Fibroblast of lung (primary cell): ENCODE results near the gene DIRAS2. TPM values are rescaled to one million over a fixed set of nuclear protein-coding genes. Genes with fewer than 3 reads are reported as not detected.
"Not testable (repeated sequence)": the region's sequence is repeated elsewhere in the genome, so short reads cannot be mapped to it uniquely, and the experiment has no call there.

Experiments
- DNase-seq, 2 donors: peaks; one replicate each; pipeline versions ENCODE4 v3.0.0 to v3.0.0-alpha.2; 2010; ENCODE audit warnings: low read depth in 2 of 2
- H2AFZ ChIP-seq: 2 replicates; pipeline ENCODE4 v1.5.1; 2012; ENCODE audit warnings: low read length, control low read depth, inconsistent platforms
- H3K27ac ChIP-seq: 2 replicates; pipeline ENCODE4 v1.5.1; 2011; ENCODE audit warnings: low read length, control low read depth; ENCODE audit not compliant: insufficient read depth
- H3K27me3 ChIP-seq: 2 replicates; pipeline ENCODE4 v1.5.1; 2011; ENCODE audit warnings: mild to moderate bottlenecking, low read length; ENCODE audit not compliant: control insufficient read depth, insufficient read depth
- H3K36me3 ChIP-seq: 2 replicates; pipeline ENCODE4 v1.5.1; 2011; ENCODE audit warnings: low read length; ENCODE audit not compliant: control insufficient read depth, insufficient read depth
- H3K4me1 ChIP-seq: 2 replicates; pipeline ENCODE4 v1.5.1; 2011; ENCODE audit warnings: low read length; ENCODE audit not compliant: control insufficient read depth, insufficient read depth; ENCODE audit errors: extremely low read depth
- H3K4me2 ChIP-seq: 2 replicates; pipeline ENCODE4 v1.5.1; 2011; ENCODE audit warnings: low read length, control low read depth; ENCODE audit not compliant: insufficient read depth; ENCODE audit errors: extremely low read depth
- H3K4me3 ChIP-seq, 4 experiments: fragments of 200-600 bp in 1 of 4; sonication (generic) in 1 of 4; replicated peaks in 1 of 4; 2 replicates each; pipeline ENCODE4 v1.5.1; 2011 to 2016; ENCODE audit warnings: low read length in 4 of 4, low read depth in 3 of 4, mild to moderate bottlenecking in 3 of 4, control low read depth in 2 of 4, inconsistent platforms in 1 of 4, mixed read lengths in 1 of 4; ENCODE audit not compliant: insufficient read depth in 1 of 4; ENCODE audit errors: control extremely low read depth in 1 of 4
- H3K79me2 ChIP-seq: 2 replicates; pipeline ENCODE4 v1.5.1; 2012; ENCODE audit warnings: mild to moderate bottlenecking, low read length, inconsistent platforms; ENCODE audit not compliant: control insufficient read depth, insufficient read depth
- H3K9ac ChIP-seq: 2 replicates; pipeline ENCODE4 v1.5.1; 2011; ENCODE audit warnings: mild to moderate bottlenecking, low read length, control low read depth; ENCODE audit not compliant: insufficient read depth
- H3K9me3 ChIP-seq: 2 replicates; pipeline ENCODE4 v1.5.1; 2012; ENCODE audit warnings: low read depth, low read length; ENCODE audit not compliant: control insufficient read depth, insufficient read depth
- H4K20me1 ChIP-seq: 2 replicates; pipeline ENCODE4 v1.5.1; 2011; ENCODE audit warnings: low read length; ENCODE audit not compliant: control insufficient read depth, insufficient read depth; ENCODE audit errors: extremely low read depth
- EZH2 ChIP-seq: IDR thresholded peaks from 2 replicates; pipeline ENCODE4 v1.5.1; 2012; ENCODE audit warnings: low read length, control low read depth, mild to moderate bottlenecking; ENCODE audit errors: missing control alignments
- polyA plus RNA-seq, 2 donors: library from polyadenylated mRNA; depleted of rRNA in 1 of 2; stranded (reverse) in 1 of 2; unstranded in 1 of 2; fragments of >200 nt; gene quantifications; 2 replicates each; pipeline ENCODE4 v1.2.1, GENCODE V29; 2011 to 2012; ENCODE audit warnings: missing spikeins in 1 of 2
- total RNA-seq: library from RNA; depleted of rRNA; stranded (reverse); fragments of >200 nt; gene quantifications from 2 replicates; pipeline ENCODE4 v1.2.1, GENCODE V29; 2014
- TF ChIP-seq, protein P1 (sequence below), 2 donors: IDR thresholded peaks in 1 of 2; conservative IDR thresholded peaks in 1 of 2; 1 replicate in 1 of 2; 2 replicates in 1 of 2; pipeline ENCODE4 v1.5.1; 2011 to 2012; ENCODE audit warnings: low read length in 2 of 2, control low read depth in 1 of 2, inconsistent platforms in 1 of 2, low read depth in 1 of 2, mild to moderate bottlenecking in 1 of 2

Gene DIRAS2
- total and polyA plus RNA-seq, 2 donors (not counting 1 experiment from before 2014, with no cell fraction given), result 0.01 to 0.66 TPM

DNA sequence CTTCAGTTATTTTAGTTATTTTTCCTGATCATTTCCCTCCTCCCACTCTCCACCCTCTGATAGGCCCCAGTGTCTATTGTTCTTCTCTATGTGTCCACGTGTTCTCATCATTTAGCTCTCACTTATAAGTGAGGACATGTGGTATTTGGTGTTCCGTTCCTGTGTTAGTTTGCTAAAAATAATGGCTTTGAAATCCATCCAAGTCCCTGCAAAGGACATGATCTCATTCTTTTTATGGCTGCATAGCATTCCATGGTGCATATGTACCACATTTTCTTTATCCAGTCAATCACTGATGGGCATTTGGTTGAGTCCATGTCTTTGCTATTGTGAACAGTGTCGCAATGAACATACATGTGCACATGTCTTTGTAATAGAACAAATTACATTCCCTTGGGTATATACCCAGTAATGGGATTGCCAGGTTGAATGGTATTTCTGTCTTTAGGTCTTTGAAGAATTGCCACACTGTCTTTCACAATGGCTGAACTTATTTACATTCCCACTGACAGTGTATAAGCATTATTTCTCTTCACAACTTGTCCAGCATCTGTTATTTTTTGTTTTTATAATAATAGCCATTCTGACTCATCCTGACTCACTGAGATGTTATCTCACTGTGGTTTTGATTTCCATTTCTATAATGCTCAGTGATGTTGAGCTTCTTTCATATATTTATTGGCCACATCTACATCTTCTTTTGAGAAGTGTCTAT is 17.2 kb upstream of the DIRAS2 start:
- Histone ChIP-seq H2AFZ (no peak overlapping the region), H3K9me3 (no peaks in the 10 kb centered on the region), H3K79me2 (no peaks in the 10 kb centered on the region), H3K9ac (no peak overlapping the region), H3K27ac (no peak overlapping the region), H3K4me1 (no peaks in the 10 kb centered on the region), H4K20me1 (no peaks in the 10 kb centered on the region), H3K4me3 (no peak overlapping the region), H3K36me3 (no peaks in the 10 kb centered on the region), H3K4me2 (no peak overlapping the region), H3K27me3 (no peaks in the 10 kb centered on the region)
- no peak for TF ChIP-seq EZH2
- TF ChIP-seq, protein P1, sequence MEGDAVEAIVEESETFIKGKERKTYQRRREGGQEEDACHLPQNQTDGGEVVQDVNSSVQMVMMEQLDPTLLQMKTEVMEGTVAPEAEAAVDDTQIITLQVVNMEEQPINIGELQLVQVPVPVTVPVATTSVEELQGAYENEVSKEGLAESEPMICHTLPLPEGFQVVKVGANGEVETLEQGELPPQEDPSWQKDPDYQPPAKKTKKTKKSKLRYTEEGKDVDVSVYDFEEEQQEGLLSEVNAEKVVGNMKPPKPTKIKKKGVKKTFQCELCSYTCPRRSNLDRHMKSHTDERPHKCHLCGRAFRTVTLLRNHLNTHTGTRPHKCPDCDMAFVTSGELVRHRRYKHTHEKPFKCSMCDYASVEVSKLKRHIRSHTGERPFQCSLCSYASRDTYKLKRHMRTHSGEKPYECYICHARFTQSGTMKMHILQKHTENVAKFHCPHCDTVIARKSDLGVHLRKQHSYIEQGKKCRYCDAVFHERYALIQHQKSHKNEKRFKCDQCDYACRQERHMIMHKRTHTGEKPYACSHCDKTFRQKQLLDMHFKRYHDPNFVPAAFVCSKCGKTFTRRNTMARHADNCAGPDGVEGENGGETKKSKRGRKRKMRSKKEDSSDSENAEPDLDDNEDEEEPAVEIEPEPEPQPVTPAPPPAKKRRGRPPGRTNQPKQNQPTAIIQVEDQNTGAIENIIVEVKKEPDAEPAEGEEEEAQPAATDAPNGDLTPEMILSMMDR (conservative IDR thresholded peaks at IDR 0.05 in 1 of 2, IDR thresholded peaks at IDR 0.05 in 1 of 2; ENCODE audit: low read depth in 1 of 2, low read length in 2 of 2), result no peak
- DNase-seq, result peak; percentile 23 to 64

- Histone ChIP-seq H3K27me3 (no peaks in the 10 kb centered on the region), H2AFZ (no peak overlapping the region), H3K9me3 (no peaks in the 10 kb centered on the region), H3K27ac (no peak overlapping the region), H3K4me3 (no peak overlapping the region), H3K36me3 (no peaks in the 10 kb centered on the region), H3K9ac (no peak overlapping the region), H4K20me1 (no peaks in the 10 kb centered on the region), H3K79me2 (no peaks in the 10 kb centered on the region), H3K4me1 (no peaks in the 10 kb centered on the region), H3K4me2 (no peak overlapping the region)
- TF ChIP-seq EZH2, result no peak
- DNase-seq, result no peak
These were observed 16.2 kb upstream of the DIRAS2 start for GRCh38 chr9:90658783-90659182.

- DNase-seq, result no peak
- no peak overlapping the region for H3K27ac ChIP-seq
- no peak overlapping the region for H2AFZ ChIP-seq
- no peak for TF ChIP-seq EZH2
- TF ChIP-seq, protein P1 (conservative IDR thresholded peaks at IDR 0.05 in 1 of 2, IDR thresholded peaks at IDR 0.05 in 1 of 2; ENCODE audit: low read depth in 1 of 2, low read length in 2 of 2), result no peak
- no peak overlapping the region for H3K4me3 ChIP-seq
- H3K36me3 ChIP-seq, result no peaks in the 10 kb centered on the region
- H3K9ac ChIP-seq, result no peak overlapping the region
- H3K79me2 ChIP-seq, result no peaks in the 10 kb centered on the region
- no peaks in the 10 kb centered on the region for H3K27me3 ChIP-seq
- H3K9me3 ChIP-seq, result no peaks in the 10 kb centered on the region
- H3K4me1 ChIP-seq, result no peaks in the 10 kb centered on the region
- H3K4me2 ChIP-seq, result no peak overlapping the region
- H4K20me1 ChIP-seq, result no peaks in the 10 kb centered on the region
These were observed 15.6 kb upstream of the DIRAS2 start for GRCh38 chr9:90658181-90658580.

DNA sequence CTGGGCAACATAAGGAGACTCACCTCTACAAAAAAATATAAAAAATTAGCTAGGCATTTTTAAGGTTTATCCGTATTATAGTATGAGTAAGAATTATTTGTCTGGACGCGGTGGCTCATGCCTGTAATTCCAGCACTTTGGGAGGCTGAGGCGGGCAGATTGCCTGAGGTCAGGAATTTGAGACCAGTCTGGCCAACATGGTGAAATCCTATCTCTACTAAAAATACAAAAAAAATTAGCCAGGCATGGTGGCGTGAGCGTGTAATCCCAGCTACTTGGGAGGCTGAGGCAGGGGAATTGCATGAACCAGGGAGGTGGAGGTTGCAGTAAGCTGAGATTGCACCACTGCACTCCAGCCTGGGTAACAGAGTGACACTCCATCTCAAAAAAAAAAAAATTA is 14.3 kb upstream of the DIRAS2 start:
- H3K36me3 ChIP-seq, H3K4me3 ChIP-seq, H2AFZ ChIP-seq, H3K27me3 ChIP-seq, DNase-seq, H3K27ac ChIP-seq, H3K9ac ChIP-seq, H4K20me1 ChIP-seq, H3K4me2 ChIP-seq, H3K9me3 ChIP-seq, H3K4me1 ChIP-seq, H3K79me2 ChIP-seq: not testable (repeated sequence)
